ENCODE results near the gene TBC1D3B. TPM values are rescaled to one million over a fixed set of nuclear protein-coding genes. Genes with fewer than 3 reads are reported as not detected.
"Not testable (repeated sequence)": the region's sequence is repeated elsewhere in the genome, so short reads cannot be mapped to it uniquely, and the experiment has no call there.

Gene TBC1D3B
- total RNA-seq, 4 donors from 2014 or later: 2.1 to 5.8 (median 2.7) TPM; not detected in 1

GRCh38 chr17:36188891-36189306 is 12.5 kb upstream of the TBC1D3B start:
- H3K4me3 ChIP-seq: no peak overlapping the region
- no peaks in the 10 kb centered on the region for H3K36me3 ChIP-seq
- TF ChIP-seq POLR2A (IDR thresholded peaks at IDR 0.05; ENCODE audit: low read depth) (no peak), EP300 (IDR thresholded peaks at IDR 0.05) (no peak), CTCF (IDR thresholded peaks at IDR 0.05) (no peak), POLR2AphosphoS5 (IDR thresholded peaks at IDR 0.05) (no peak)
- intact Hi-C loops (cut with DNase I): loop anchor here (10.0 kb wide), 1 partner anchor 296 kb away; the partner anchor contains the start of gene ZNHIT3
- peaks cover 0 to 3% (median 1%) of the 10 kb centered on the region in 4 donors for H3K27me3 ChIP-seq
- peaks cover 0 to 9% (median 7%) of the 10 kb centered on the region in 4 donors for H3K4me1 ChIP-seq
- peak overlapping the region in 1 of 4 donors; percentile 14 for H3K27ac ChIP-seq (replicated peaks in 1 of 4)
- WGBS: 42% methylated on average over 7 of the region's 7 CpGs
- DNase-seq (ENCODE audit: extremely low spot score): no peak
- H3K9me3 ChIP-seq: no peaks in the 10 kb centered on the region

GRCh38 chr17:36187943-36188665 is 11.7 kb upstream of the TBC1D3B start:
- WGBS: 75% methylated on average over 5 of the region's 5 CpGs
- not testable (repeated sequence) for DNase-seq (ENCODE audit: extremely low spot score); H3K4me3 ChIP-seq; H3K36me3 ChIP-seq; H3K27ac ChIP-seq (replicated peaks in 1 of 4); H3K9me3 ChIP-seq
- intact Hi-C loops (cut with DNase I): loop anchor here (10.0 kb wide), 1 partner anchor 297 kb away; the partner anchor contains the start of gene ZNHIT3
- Histone ChIP-seq H3K27me3 (peaks cover 0 to 11% (median 5%) of the 10 kb centered on the region in 4 donors), H3K4me1 (peaks cover 0 to 17% (median 14%) of the 10 kb centered on the region in 4 donors)

GRCh38 chr17:36186810-36187763 is 10.7 kb upstream of the TBC1D3B start:
- H3K36me3 ChIP-seq; DNase-seq (ENCODE audit: extremely low spot score); H3K4me3 ChIP-seq; H3K27ac ChIP-seq (replicated peaks in 1 of 4); H3K9me3 ChIP-seq: not testable (repeated sequence)
- intact Hi-C loops (cut with DNase I): loop anchor here (10.0 kb wide), 1 partner anchor 298 kb away; the partner anchor contains the start of gene ZNHIT3
- H3K27me3 ChIP-seq: peaks cover 0 to 22% (median 10%) of the 10 kb centered on the region in 4 donors
- peaks cover 0 to 23% (median 21%) of the 10 kb centered on the region in 4 donors for H3K4me1 ChIP-seq
- WGBS: 81% methylated on average over 13 of the region's 13 CpGs

GRCh38 chr17:36185416-36185815 is 9.0 kb upstream of the TBC1D3B start:
- no peak overlapping the region for H3K4me3 ChIP-seq
- H3K27ac ChIP-seq (replicated peaks in 1 of 4): no peak overlapping the region
- no peak for DNase-seq (ENCODE audit: extremely low spot score)
- 67% methylated on average over 2 of the region's 2 CpGs for WGBS
- H3K4me1 ChIP-seq: peaks cover 0 to 26% (median 20%) of the 10 kb centered on the region in 4 donors
- peaks cover 0 to 33% (median 10%) of the 10 kb centered on the region in 4 donors for H3K27me3 ChIP-seq
- intact Hi-C loops (cut with DNase I): loop anchor here (10.0 kb wide), 1 partner anchor 299 kb away; the partner anchor contains the start of gene ZNHIT3
- no peaks in the 10 kb centered on the region for H3K36me3 ChIP-seq
- no peak for TF ChIP-seq CTCF (IDR thresholded peaks at IDR 0.05)
- TF ChIP-seq POLR2AphosphoS5 (IDR thresholded peaks at IDR 0.05): no peak
- no peak for TF ChIP-seq EP300 (IDR thresholded peaks at IDR 0.05)
- no peak for TF ChIP-seq POLR2A (IDR thresholded peaks at IDR 0.05; ENCODE audit: low read depth)
- H3K9me3 ChIP-seq: no peaks in the 10 kb centered on the region

GRCh38 chr17:36184023-36184765 is 7.8 kb upstream of the TBC1D3B start:
- Histone ChIP-seq H3K27ac (replicated peaks in 1 of 4) (peak overlapping the region in 1 of 4 donors; percentile 62), H3K9me3 (no peaks in the 10 kb centered on the region), H3K36me3 (no peaks in the 10 kb centered on the region), H3K4me3 (peak overlapping the region in 3 of 4 donors; percentile 62 to 78 (median 66)), H3K27me3 (peaks cover 0 to 33% (median 10%) of the 10 kb centered on the region in 4 donors), H3K4me1 (peaks cover 0 to 26% (median 20%) of the 10 kb centered on the region in 4 donors)
- intact Hi-C loops (cut with DNase I): loop anchor here (10.0 kb wide), 1 partner anchor 301 kb away; the partner anchor contains the start of gene ZNHIT3
- DNase-seq (ENCODE audit: extremely low spot score): no peak
- TF ChIP-seq POLR2AphosphoS5 (IDR thresholded peaks at IDR 0.05) (no peak), CTCF (IDR thresholded peaks at IDR 0.05) (no peak), EP300 (IDR thresholded peaks at IDR 0.05) (no peak), POLR2A (IDR thresholded peaks at IDR 0.05; ENCODE audit: low read depth) (no peak)
- WGBS: 75% methylated on average over 12 of the region's 12 CpGs

Measured in esophagus muscularis mucosa (tissue), 4 donors.